Mucosa of gallbladder (tissue), 1 donor: ENCODE measurements around the gene GPR39. TPM values are rescaled to one million over a fixed set of nuclear protein-coding genes. Genes with fewer than 3 reads are reported as not detected.
A peak's percentile ranks its signal among the peaks of the same experiment; 100 is the strongest.

Experiments
- DNase-seq: peaks from one replicate; pipeline ENCODE4 v3.0.0-alpha.2; 2020; ENCODE audit warnings: low spot score
- total RNA-seq: library from RNA; stranded (reverse); gene quantifications from one replicate; pipeline ENCODE4 v1.2.1, GENCODE V29; 2021
- donor health status: DM: no; HTN: no; CAD: no.

GPR39 gene
- total RNA-seq, 1 donor from 2014 or later: 12.7 TPM

GRCh38 chr2:132642415-132642814 lies 225.8 kb downstream of the GPR39 start:
- DNase-seq: no peak

GRCh38 chr2:132645176-132645575 lies 228.6 kb downstream of the GPR39 start:
- DNase-seq: no peak

- no peak for DNase-seq
These were observed 229.3 kb downstream of the GPR39 start for GRCh38 chr2:132645722-132646539.

- no peak for DNase-seq
These were observed 230.0 kb downstream of the GPR39 start for GRCh38 chr2:132646540-132647108.

- no peak for DNase-seq
These were observed 234.8 kb downstream of the GPR39 start for GRCh38 chr2:132651115-132652045.

- no peak for DNase-seq
These were observed 235.9 kb downstream of the GPR39 start for GRCh38 chr2:132652474-132652873.

- no peak for DNase-seq
These were observed 237.7 kb downstream of the GPR39 start for GRCh38 chr2:132654335-132654734.

- no peak for DNase-seq
These were observed 238.4 kb downstream of the GPR39 start for GRCh38 chr2:132654968-132655367.

GRCh38 chr2:132656266-132656975 lies 239.8 kb downstream of the GPR39 start:
- DNase-seq: no peak

GRCh38 chr2:132659331-132659730 lies 242.7 kb downstream of the GPR39 start:
- no peak for DNase-seq

GRCh38 chr2:132662732-132663131 lies 246.1 kb downstream of the GPR39 start:
- no peak for DNase-seq

- DNase-seq: no peak
These were observed 247.5 kb downstream of the GPR39 start for GRCh38 chr2:132664096-132664495.

- no peak for DNase-seq
These were observed 249.0 kb downstream of the GPR39 start for GRCh38 chr2:132665401-132666140.

GRCh38 chr2:132667706-132668105 lies 251.1 kb downstream of the GPR39 start:
- DNase-seq: no peak

- DNase-seq: no peak
These were observed 251.7 kb downstream of the GPR39 start for GRCh38 chr2:132668189-132668823.

- DNase-seq: no peak
These were observed 252.6 kb downstream of the GPR39 start for GRCh38 chr2:132668987-132669907.

GRCh38 chr2:132669908-132670495 lies 253.4 kb downstream of the GPR39 start, which contains the start of gene LYPD1:
LYPD1 (minus strand) TSS chr2:132670205; CDS start chr2:132669932, 273 bp downstream.
- DNase-seq: peak; percentile 22

GRCh38 chr2:132670496-132671150 lies 254.0 kb downstream of the GPR39 start:
- DNase-seq: peak; percentile 27
